IMR-90 (cell line): ENCODE results near the gene RYR1.

ENCODE experiments used
- BHLHE40 ChIP-seq: fragments of 150-350 bp; IDR thresholded peaks from 2 replicates; pipeline ENCODE4 v1.6.1; 2016; ENCODE audit warnings: mild to moderate bottlenecking, low read depth, low read length
- MAZ ChIP-seq: IDR thresholded peaks from 2 replicates; pipeline ENCODE4 v1.6.1; 2012; ENCODE audit warnings: low read depth, mild to moderate bottlenecking, low read length, improper control_type of control experiment, moderate library complexity, borderline replicate concordance
- MXI1 ChIP-seq: IDR thresholded peaks from 2 replicates; pipeline ENCODE4 v1.6.1; 2012; ENCODE audit warnings: low read depth, mild to moderate bottlenecking, low read length, moderate library complexity, borderline replicate concordance
- NFE2L2 ChIP-seq: fragments of 150-350 bp; IDR thresholded peaks from 2 replicates; pipeline ENCODE4 v1.6.1; 2016; ENCODE audit warnings: low read depth, mild to moderate bottlenecking, low read length
- POLR2A ChIP-seq: IDR thresholded peaks from 2 replicates; pipeline ENCODE4 v1.6.1; 2012; ENCODE audit warnings: mild to moderate bottlenecking, low read depth, low read length
- RAD21 ChIP-seq: IDR thresholded peaks from 2 replicates; pipeline ENCODE4 v1.6.1; 2012; ENCODE audit warnings: low read length, improper control_type of control experiment
- RCOR1 ChIP-seq: IDR thresholded peaks from 2 replicates; pipeline ENCODE4 v1.6.1; 2012; ENCODE audit warnings: mild to moderate bottlenecking, low read length, improper control_type of control experiment; ENCODE audit not compliant: insufficient replicate concordance
- RFX5 ChIP-seq: IDR thresholded peaks from 2 replicates; pipeline ENCODE4 v1.8.0; 2012; ENCODE audit warnings: low read depth, mild to moderate bottlenecking, low read length, moderate library complexity
- SMC3 ChIP-seq: fragments of 150-350 bp; IDR thresholded peaks from 2 replicates; pipeline ENCODE4 v1.6.1; 2016; ENCODE audit warnings: low read depth, mild to moderate bottlenecking, antibody characterized with exemption, low read length, moderate library complexity
- TF ChIP-seq, protein P1 (sequence below): conservative IDR thresholded peaks from 2 replicates; pipeline ENCODE4 v1.5.1; 2012; ENCODE audit warnings: mild to moderate bottlenecking, low read depth, low read length, improper control_type of control experiment
- TF ChIP-seq, protein P2 (sequence below): fragments of 150-350 bp; IDR thresholded peaks from 2 replicates; pipeline ENCODE4 v1.6.1; 2017; ENCODE audit warnings: mild to moderate bottlenecking, antibody characterized with exemption, low read length, low read depth
- TF ChIP-seq, protein P3 (sequence below): fragments of 150-350 bp; IDR thresholded peaks from 2 replicates; pipeline ENCODE4 v1.6.1; 2016; ENCODE audit warnings: low read depth, mild to moderate bottlenecking, low read length, moderate library complexity, borderline replicate concordance

GRCh38 chr19:38506375-38506722 lies 72.9 kb downstream of the RYR1 start:
- TF ChIP-seq, protein P1, sequence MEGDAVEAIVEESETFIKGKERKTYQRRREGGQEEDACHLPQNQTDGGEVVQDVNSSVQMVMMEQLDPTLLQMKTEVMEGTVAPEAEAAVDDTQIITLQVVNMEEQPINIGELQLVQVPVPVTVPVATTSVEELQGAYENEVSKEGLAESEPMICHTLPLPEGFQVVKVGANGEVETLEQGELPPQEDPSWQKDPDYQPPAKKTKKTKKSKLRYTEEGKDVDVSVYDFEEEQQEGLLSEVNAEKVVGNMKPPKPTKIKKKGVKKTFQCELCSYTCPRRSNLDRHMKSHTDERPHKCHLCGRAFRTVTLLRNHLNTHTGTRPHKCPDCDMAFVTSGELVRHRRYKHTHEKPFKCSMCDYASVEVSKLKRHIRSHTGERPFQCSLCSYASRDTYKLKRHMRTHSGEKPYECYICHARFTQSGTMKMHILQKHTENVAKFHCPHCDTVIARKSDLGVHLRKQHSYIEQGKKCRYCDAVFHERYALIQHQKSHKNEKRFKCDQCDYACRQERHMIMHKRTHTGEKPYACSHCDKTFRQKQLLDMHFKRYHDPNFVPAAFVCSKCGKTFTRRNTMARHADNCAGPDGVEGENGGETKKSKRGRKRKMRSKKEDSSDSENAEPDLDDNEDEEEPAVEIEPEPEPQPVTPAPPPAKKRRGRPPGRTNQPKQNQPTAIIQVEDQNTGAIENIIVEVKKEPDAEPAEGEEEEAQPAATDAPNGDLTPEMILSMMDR: no peak
- TF ChIP-seq POLR2A: no peak
- TF ChIP-seq, protein P2, sequence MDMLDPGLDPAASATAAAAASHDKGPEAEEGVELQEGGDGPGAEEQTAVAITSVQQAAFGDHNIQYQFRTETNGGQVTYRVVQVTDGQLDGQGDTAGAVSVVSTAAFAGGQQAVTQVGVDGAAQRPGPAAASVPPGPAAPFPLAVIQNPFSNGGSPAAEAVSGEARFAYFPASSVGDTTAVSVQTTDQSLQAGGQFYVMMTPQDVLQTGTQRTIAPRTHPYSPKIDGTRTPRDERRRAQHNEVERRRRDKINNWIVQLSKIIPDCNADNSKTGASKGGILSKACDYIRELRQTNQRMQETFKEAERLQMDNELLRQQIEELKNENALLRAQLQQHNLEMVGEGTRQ: no peak
- TF ChIP-seq BHLHE40: no peak
- TF ChIP-seq NFE2L2: no peak
- TF ChIP-seq, protein P3, sequence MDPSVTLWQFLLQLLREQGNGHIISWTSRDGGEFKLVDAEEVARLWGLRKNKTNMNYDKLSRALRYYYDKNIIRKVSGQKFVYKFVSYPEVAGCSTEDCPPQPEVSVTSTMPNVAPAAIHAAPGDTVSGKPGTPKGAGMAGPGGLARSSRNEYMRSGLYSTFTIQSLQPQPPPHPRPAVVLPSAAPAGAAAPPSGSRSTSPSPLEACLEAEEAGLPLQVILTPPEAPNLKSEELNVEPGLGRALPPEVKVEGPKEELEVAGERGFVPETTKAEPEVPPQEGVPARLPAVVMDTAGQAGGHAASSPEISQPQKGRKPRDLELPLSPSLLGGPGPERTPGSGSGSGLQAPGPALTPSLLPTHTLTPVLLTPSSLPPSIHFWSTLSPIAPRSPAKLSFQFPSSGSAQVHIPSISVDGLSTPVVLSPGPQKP: no peak
- no peak for TF ChIP-seq SMC3
- no peak for TF ChIP-seq MXI1
- TF ChIP-seq MAZ: no peak
- no peak for TF ChIP-seq RAD21
- TF ChIP-seq RFX5: no peak
- TF ChIP-seq RCOR1: no peak
